Measurements from ENCODE around the gene GLE1.
"Not testable (repeated sequence)": the region's sequence is repeated elsewhere in the genome, so short reads cannot be mapped to it uniquely, and the experiment has no call there.

The GLE1 gene

DNA sequence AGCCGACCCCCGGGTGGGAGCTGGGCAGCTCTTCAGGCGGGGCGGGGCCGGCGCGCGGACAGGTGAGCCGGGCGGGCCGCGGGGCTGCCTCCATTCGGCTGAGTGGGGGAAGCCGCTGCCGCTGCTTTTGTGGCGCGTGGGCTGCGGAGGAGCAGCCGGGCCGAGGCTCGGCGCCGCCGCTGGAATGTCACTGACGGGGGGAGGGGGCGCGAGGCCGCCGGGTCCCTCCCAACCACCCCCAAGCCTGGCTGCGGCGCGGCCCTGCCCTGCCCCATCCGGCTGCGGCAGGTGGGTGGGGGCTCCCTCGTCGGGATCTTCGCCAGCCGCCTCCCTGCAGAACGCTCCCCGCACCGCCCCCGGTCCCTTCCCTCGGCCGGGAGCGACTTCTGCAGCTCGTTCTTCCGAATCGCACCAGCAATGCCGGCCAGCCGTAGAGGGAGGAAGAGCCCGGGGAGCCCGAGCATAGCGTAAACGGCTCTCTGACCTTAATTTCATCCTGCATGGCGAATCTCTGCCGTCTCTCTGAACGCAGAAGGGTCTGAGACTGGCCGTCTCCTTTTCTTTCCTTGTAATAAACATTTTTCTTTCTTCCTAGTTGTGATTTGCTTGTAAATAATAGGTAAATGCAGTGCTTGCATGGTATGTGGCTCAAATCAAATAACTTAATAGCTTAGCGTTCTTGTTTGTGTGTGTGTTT is 48.4 kb downstream of the GLE1 start:
- peak; percentile 50 for DNase-seq

DNA sequence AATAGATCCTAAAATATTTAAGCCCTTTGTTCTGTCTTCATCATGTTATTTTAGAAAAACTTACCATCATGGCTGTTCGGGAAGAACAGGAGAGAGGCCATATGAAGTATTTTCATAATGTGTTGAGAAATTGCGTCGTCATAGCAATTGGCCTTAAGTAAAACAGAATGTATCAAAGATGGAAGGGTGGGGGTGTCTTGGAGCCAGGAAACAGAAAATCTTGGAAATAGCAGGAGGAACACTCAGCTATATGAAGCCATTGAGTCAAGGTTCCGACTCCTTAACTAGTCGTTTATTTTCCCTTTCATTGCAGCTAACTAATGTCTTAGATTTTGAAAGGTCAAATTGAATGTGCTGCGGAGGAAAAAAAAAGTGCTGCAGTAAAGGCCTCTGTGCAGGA is 49.2 kb downstream of the GLE1 start:
- no peak for DNase-seq

DNA sequence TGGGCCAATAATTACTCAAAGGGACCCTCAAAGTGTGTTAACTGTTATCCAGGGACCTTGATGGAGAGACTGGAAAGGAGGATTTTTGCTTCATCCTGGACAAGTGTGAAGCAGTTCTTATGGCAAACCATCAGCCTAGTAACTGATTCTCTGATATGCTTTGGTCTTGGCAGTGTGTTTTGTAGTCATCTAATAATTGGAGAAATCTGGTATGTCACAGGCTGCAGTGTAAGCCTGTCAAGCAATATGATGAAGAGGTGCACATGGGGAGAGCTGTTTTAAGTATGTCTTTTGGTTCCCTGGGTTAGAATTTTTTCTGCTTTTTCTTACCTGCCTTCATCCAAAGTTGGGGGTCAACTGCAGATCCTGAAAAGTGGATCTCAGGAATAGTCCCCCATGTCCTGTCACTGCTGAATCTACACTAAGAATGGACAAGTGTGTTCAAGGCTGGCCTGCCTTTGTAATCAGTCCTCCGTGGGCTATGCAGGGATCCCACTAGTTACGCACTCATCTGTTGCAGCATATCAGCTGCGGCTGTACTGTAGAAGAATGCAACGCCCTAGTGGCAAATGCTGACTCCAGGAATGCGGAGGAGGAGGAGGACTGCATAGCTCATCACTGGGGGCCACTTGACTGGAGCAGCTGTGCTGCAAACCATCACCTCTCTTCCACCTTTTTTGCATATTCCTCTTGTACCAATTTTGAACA is 49.8 kb downstream of the GLE1 start:
- DNase-seq = no peak

DNA sequence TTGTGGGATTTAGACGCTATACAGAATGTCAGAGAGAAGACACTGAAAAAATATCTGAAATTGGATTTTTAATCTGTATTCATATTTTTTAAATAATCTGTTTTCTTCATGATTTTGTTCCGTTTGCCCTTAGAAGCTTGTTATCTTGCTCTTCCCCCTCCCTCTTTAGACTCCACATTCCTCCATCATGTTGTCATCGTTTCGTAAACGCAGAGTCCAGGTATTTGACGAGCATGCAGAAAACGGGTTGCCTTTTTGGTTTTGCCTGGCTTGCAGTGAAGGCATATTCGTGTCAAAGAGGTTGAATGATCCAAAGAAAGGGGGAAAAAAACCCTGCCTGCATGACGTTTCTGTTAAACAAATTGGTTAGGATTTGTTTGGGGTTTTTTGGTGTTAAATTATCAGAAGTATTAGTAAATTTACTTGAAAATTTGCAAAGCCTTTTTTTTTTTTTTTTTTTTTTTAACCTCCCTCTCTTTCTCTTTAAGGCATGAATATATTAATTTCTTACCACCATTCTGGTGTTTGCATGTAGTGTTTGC is 50.7 kb downstream of the GLE1 start:
- no peak for DNase-seq

DNA sequence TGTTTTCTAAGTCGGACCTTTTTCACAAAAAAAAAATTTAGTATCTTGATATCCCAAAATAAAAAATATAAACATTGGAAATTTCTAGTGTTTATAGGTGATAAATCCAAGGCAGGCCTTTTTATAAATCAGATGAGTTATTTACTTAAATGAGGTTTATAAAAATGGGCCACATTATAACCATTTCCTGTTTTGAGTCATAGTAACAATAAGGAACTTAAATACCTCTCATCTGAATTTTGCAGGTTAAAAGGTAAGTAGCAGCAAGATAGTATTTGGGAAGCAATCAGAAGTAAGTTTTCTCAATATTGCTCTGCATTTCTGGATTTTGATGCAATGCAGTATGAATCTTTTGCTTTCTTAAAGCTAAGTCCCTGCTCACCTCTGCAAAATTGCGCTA is 51.8 kb downstream of the GLE1 start:
- DNase-seq = no peak

DNA sequence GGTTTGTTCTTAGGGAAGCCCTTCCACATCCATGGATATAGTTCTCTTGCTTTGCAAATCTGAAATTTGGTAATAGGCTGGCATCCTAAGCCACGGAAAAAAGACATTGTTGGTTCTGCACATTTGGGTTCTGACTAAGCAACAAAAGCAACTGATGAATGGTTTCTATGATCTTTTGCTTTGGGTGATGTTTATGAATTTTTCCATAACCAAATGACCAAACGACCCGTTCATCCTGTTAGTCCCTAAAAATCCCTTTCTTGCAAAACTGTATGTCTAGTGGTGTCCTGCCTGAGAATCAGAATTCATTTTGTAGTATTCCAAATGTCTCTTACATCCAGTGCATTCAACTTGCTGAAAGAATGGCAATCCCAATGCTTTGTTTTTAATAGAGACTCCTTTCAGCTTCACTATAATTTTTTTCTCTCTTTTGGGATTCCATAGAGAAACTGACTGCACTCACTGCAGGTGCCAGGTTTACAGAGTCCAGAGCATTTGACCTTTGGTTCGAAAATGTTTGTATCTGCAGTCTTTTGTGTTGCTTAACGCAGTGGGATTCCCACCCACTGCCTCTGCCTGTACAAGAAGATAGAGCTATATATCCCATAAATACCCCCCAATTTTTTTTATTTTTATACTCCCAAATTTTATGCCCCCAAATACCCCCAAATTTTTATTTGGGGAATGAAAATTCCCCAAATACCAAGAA is 52.6 kb downstream of the GLE1 start:
- no peak for DNase-seq

DNA sequence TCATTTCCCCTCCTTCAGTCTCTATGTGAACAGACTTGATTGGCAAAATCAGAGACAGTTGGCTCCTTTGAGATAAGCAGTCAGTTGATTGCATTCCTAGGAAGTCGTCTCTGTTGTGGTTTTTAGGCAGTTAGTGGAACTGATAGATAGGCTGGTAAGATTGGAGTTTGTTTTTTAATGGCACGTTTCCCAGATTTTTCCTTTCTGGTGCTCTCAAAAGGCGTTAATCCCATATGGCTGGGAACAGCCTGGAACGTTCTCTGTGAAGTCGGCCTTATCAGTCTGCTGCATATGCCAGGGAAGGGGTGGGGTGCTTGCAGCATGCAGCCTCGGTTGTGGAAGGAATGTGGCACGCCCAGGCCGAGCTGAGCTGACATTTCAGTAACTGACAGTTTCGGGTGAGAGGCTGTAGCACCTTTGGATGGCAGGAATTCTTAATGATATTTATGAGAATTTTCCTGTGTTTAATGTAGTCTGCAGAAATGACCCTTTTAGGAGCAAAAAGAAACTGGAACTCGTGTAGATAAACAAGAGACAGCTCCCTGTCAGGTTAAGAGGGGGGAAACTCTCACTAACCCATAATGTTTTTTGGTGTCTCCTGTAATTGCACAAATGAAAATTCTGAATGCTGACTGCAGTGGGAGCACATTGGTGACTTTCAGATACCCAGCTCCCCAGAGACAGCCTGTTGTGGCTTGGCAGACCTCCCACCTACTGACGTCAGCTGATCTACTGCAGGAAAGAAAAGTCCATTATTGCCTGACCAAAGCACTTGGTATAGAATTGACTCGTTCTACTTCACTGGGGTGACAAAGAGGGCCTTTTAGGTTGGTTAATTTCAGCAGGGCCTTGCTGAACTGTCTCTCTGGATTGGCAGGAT is 54.2 kb downstream of the GLE1 start:
- DNase-seq = peak; percentile 95

DNA sequence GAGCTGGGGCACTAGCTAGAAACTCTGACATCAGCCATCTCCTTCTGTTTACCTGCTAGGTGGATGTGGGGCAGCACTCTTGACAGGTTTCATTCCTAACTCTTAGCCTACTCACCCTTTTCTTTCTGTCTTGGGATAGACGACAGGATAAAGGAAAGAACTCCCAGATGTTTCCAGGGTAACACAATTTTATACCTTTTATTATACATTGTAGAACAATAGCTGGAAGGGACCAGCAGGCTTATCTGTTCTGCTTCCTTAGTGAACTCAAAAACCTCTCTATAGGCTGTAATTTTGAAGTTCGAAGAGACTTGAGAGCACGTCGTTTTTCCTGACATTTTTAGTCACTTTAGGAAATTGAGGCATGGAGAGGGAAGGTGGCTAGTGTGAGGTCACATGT is 61.1 kb downstream of the GLE1 start:
- DNase-seq = no peak

DNA sequence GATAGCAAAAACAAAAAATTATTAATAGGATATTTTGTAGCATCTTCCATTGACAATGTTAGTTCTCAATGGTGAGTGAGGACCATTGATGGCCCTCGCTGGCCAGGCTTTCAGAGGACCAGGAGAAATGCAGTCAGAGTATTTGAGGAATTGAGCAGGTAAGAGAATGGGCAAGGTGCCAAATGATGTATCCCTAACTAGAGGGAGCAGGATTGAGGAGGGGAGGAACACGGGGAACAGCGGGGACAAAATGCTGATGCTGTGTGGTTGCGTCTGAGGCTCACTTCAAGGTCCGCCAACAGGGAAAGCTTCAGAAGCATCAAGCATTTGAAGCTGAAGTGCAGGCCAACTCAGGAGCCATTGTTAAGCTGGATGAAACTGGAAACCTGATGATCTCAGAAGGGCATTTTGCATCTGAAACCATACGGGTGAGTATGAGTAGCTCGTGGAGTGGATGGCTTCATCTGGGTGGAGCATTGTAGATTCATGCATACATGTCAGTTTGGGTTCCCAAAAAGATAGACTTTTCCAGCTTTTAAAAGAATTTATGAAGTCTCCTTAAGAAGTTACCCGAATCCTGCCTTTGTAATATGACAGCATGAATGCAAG is 64.1 kb downstream of the GLE1 start:
- DNase-seq = peak; percentile 83

DNA sequence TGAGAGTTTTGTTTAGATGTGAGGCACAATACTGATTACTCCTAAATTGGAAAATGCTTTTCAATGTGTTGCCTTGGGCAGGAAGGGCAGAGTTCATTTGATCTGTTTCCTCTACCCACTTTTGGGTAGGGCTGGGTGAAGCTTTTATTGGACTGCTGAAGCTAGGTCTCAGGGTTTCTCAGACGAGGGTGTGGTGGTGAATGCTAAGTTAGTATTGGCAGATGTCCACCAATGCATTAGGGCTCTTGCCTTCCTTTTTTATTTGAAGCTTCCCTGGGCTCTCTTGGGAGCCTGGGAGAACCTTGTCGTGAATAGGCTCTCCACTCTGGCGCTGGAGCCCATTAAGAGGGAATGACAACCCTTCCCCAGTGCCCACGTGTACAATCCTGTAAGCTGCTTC is 71.0 kb downstream of the GLE1 start:
- DNase-seq = peak; percentile 73

DNA sequence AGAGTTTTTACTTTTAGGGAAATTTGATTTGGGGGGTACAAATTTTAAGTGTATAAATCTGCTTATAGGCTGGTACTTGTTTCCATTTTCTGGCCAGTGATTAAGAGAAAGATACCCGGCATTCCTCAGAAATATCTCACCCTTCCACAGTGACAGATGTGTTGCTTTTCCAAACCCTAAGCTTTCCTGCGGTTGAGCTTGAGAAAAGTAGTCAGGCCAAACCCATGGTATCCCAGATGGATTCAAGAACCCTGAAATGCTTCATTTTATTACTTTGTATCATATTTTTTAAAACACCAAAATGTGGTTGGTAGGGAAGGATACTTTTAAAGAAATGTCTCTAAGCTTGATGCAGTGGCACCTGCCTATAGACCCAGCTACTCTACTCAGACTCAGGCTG is 71.4 kb downstream of the GLE1 start:
- no peak for DNase-seq

DNA sequence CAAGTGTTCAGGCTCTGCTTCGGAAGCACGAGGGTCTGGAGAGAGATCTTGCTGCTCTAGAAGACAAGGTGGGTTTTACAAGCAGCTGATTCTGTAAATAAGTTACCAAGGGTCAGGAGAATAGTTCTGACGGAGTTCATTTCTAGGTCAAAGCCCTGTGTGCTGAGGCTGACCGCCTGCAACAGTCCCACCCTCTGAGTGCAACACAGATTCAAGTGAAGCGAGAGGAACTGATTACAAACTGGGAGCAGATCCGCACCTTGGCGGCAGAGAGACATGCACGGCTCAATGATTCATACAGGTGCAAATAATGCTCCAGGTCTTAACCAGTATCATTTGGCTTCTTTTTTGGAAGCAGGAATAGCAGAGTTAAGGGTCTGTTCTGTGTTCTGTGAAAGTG is 72.7 kb downstream of the GLE1 start:
- DNase-seq = no peak

DNA sequence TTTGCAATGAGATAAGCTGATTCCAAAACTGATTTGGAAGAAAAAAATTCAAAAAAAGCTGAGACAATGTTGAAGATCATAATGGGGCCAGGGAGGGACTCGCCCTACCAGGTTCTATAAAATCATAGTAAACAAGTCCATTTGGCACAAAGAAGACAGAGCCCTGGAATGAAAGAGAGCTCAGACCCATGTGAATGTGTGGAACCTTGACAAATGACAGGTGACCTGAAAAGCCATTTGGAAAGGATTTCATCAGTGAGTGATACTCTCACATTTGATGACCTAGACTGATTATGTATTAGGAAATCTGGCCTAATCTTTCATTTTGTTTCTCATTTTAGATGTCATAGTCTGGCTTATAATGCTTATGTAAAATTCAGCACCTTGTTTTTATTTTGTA is 74.7 kb downstream of the GLE1 start:
- no peak for DNase-seq

DNA sequence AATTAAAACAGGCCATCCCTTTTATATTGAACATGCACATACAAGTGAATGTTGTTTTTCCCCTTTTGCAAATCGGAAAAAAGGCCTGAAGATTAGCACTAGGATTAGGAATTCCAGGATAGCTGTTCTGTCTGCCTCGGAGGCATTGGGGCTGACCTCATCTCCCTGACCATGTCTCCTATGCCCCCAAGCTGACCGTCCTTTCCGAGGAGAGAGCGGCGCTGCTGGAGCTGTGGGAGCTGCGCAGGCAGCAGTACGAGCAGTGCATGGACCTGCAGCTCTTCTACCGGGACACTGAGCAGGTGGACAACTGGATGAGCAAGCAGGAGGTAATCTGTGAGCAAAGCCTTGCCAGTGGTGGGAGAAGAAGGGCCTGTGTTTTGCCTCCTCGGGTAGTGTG is 76.2 kb downstream of the GLE1 start:
- no peak for DNase-seq

DNA sequence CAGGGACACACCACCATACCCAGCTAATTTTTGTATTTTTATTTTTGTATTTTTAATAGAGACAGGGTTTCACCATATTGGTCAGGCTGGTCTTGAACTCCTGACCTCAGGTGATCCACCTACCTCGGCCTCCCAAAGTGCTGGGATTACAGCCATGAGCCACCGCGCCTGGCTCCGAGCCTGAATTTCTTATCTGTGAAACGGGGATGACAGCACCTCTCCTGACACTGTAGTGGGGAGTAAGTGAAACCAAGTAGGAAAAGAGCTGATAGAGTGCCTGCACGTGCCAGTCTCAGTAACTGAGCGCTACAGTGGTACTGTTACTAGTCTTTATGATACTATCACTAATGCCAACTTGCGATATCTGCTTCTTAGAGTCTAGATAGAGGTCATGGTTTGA is 80.6 kb downstream of the GLE1 start:
- DNase-seq = not testable (repeated sequence)

DNA sequence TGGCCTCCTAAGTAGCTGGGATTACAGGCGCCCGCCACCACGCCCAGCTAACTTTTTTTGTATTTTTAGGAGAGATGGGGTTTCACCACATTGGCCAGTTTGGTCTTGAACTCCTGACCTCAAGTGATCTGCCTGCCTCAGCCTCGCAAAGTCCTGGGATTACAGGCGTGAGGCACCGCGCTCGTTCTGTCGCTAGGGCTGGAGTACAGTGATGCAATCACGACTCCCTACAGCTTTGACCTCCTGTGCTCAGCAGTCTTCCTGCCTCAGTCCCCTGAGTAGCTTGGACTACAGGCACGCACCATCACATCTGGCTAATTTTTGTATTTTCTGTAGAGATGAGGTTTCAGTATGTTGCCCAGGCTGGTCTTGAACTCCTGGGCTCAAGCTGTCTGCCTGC is 82.4 kb downstream of the GLE1 start:
- DNase-seq = not testable (repeated sequence)

DNA sequence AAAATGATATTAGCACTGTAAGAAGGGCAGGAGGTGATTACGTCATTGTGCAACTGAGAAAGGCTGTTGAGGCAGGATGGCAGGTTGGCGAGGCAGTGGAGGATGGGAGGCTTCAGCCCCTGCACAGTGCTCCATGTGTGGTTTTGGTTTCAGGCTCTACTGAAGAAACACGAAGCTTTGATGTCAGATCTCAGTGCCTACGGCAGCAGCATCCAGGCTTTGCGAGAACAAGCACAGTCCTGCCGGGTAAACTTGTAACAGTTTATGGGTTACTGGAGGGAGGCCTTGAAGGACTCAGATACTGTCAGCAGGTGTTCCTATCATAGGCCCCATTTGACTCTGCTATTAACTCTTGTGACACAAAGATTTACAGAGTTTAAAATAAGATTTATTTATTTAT is 82.9 kb downstream of the GLE1 start:
- no peak for DNase-seq

DNA sequence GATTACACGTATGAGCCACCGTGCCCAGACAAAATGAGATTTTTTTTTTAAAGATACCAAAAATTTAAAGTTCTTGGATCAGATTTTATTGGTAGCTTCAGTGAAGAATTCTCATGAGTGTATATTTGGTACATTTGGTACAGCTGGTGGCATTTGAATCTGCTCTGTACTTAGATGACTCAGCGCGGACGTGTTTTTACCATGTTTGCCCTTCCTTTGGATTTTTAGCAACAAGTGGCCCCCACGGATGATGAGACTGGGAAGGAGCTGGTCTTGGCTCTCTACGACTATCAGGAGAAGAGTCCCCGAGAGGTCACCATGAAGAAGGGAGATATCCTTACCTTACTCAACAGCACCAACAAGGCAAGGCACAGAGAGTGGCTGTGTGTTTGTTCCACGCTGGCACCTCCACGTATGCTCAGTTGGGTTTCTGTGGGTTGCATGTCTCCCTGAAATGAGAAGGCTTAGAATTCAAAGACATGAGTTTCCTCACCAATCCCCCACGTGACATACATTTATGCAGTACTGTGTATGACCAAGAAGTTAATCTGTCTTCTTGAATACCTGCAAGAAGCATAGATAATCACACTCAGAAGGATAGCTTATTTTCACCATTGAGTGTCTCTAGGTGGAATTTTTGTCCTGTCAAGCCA is 84.2 kb downstream of the GLE1 start:
- DNase-seq = no peak
